HG03520 (cell line): ENCODE data around the gene CMA1.
"Not testable (repeated sequence)": the region's sequence is repeated elsewhere in the genome, so short reads cannot be mapped to it uniquely, and the experiment has no call there.

Experiments
- ATAC-seq: cut with Tn5 transposase; IDR thresholded peaks from one replicate; pipeline ENCODE4 v1.9.1; 2021; ENCODE audit warnings: mild to moderate bottlenecking, moderate library complexity; ENCODE audit not compliant: unreplicated experiment

CMA1 gene

DNA sequence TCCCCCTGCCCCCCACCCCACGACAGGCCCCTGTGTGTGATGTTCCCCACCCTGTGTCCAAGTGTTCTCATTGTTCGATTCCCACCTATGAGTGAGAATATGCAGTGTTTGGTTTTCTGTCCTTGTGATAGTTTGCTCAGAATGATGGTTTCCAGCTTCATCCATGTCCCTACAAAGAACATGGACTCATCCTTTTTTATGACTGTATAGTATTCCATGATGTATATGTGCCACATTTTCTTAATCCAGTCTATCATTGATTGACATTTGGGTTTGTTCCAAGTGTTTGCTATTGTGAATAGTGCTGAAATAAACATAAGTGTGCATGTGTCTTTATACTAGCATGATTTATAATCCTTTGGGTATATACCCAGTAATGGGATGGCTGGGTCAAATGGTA lies 37.6 kb downstream of the CMA1 start:
- ATAC-seq = not testable (repeated sequence)

DNA sequence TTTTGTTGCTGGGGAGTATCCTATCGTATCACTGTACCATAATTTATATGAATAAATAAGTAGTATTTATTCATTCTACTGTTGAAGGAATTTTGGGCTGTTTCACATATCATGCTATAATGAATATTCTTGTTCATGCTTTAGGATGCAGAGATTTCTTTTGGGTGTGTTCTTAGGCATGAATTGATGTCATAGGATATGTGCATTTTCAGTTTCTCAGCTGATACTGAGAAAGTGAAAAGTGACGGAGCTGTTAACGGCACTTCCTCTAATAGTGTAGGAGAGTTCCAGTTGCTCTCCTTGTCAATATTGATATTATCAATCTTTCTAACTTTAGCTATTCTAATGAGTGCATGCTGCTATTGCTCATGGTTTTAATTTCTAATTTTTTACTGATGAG lies 42.3 kb downstream of the CMA1 start:
- ATAC-seq = no peak

DNA sequence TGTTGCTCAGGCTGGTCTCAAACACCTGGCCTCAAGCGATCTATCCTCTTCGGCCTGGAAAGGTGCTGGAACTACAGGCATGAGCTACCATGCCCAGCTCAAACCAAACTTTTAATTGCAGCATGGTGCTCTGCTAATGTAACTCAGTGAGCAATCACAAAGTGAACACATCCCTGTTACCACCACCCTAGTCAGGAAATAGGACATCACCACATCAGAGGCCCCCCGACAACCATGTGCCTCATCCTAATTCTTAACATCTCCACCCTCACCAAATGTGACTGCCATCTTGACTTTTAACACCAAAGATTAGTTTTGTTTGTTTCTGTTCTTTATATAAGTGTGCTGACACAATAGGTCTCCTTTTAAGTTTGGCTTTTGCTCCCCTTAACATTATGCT lies 42.7 kb downstream of the CMA1 start:
- ATAC-seq = no peak

DNA sequence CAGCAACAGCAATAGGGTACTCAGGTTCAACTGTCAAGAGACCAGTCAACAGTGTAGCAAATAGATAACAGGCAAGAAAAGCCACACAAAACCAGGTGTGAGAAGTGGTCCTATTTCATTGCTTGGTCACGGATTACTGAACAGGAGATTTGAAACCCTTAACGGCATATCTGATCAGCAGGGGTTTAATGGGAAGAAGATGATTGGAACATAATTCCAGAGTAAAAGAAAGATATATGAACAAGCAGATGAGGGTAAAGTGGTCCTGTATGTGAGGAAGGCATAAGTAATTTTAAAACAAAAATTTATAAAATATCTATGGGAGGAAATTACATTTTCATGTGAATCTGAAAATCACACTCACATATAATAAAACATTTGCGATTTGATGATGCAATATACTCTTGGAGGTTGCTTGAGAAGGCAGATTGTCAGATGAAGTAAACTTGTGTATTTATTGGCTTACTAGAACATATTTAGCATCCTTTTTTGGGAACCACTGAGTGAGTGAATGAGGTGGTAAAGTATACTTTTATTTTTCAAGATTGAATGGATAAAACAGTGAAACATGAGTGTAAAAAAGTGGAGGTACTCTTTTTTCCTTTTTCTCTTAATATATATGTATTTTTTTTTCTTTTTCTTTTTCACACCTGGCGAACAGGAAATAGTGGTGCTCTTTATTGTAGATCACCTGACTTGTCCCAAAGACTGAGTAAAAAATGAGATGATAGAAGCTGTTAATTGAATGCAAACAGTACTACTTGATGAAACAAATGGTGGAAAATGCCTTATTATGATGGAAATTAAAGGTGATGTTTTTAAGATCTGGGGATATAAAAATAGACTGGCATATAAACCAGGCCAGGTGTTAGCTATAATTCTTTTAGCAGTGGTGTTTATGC lies 43.9 kb downstream of the CMA1 start:
- no peak for ATAC-seq

DNA sequence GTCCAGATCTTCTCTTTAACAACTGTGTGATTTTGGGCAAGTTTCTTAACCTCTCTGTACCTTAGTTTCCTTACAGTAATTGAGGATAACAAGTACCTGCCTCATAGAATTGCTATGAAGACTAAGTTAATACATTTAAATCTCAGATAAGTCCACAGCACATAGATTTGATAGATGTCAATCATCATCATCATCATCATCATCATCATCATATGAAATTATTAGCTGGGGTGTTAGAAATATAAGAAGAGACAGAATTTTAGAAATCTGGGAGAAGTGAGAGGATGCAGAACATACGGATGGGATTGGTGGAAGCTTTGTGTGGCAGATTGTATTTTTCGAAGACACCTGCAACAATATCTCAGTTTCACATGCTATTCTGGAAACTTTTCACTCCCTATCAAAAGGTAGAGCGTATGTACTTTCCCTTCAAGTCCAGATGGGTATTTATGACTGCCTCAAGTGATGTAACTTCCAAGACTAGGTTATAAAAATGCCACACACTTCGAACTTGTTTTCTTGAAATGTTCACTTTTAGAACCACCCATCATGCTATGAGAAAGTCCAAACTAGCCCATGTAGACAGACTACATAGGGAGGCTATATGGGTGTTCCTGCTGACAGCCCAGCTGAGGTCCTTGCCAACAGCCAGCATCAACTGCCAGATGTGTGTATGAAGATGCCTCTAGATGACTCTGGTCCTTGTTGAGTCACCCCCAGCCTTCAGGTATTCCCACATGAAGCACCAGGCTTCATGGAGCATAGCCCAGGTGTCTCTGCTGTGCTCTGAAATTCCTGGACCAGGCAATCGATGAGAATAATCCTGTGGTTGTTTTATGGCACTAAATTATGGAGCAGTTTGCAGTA lies 44.8 kb downstream of the CMA1 start:
- no peak for ATAC-seq

DNA sequence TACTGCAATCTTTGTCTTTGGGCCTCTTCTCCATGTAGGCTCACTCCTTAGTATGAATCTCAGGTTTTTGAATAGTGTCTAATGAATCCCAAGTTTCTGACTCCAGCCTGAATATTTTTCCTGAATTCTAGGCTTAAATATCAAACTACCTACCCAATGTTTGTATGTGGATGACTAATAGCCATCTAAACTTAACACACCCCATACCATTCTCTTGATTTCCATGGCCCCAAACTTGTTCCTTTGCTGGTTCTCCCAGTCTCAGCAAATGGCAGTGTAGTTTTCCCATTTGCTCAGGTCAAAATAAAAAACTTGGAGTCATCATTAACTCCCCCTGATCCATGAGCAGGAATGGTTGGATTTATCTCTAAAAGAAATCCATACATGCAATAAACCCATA lies 46.7 kb downstream of the CMA1 start:
- no peak for ATAC-seq

DNA sequence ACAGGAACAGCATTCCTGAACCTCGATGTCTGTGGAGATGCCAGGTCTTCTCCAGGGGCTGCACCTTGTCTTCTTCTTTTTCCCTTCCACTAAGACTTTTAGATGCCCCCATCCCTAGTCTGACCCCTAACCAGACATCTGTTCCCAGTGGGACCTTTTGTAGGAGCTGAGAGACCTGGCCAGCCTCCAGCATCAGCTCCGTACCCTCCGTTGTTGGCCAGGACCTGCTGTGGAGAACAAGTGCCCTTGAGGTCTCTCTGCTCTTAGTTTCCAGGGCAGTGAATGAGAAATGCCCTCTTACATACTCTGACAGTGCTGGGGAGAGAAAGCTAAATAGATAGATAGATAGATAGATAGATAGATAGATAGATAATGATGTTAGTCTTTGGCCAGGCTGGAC lies 48.7 kb downstream of the CMA1 start:
- ATAC-seq = no peak

DNA sequence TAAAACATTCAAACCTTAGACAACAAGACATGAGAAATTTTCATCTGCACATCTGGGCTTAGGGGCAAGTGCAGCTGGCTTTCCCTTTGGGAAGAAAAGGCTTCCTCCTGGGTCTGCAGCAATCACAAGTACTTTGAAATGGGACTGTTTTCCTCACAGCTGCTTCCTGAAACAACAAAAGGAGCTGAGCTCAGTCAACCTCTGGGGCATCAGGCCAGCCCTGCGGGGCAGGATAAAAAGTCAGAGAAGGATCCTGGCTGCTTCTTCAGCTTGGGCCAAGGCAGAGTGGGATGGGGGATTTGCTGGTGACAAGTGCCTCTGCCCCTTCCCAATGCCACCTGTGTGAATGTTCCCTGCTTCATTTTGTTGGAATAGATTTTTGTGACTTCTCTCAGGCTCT lies 49.3 kb downstream of the CMA1 start:
- ATAC-seq = no peak

DNA sequence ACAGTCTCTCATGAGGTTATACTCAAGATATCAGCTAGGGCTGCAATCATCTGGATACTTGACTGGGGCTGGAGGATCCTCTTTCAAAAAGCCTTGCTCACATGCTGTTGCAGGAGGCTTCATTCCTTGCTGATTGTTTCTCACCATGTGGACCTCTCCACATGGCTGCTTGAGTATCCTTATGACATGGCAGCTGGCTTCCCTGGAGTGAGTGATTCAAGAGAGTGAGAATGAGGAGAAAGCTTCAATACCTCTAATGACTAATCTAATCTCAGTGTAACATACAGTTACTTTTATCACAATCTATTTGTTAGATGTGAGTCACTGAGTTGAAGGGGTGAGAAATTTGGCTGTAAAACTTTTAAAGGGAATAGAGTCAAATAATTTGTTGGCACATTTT lies 51.1 kb downstream of the CMA1 start:
- no peak for ATAC-seq
